IPS-18a (cell line): ENCODE data around the gene MEP1B.

ENCODE experiments used
- H3K27ac ChIP-seq: one replicate; pipeline ENCODE4 v1.5.1; 2013; ENCODE audit warnings: low read length
- H3K27me3 ChIP-seq: one replicate; pipeline ENCODE4 v1.6.1; 2013; ENCODE audit warnings: mild to moderate bottlenecking, low read length; ENCODE audit not compliant: control insufficient read depth, insufficient read depth
- H3K36me3 ChIP-seq: one replicate; pipeline ENCODE4 v1.6.1; 2013; ENCODE audit warnings: low read depth, low read length; ENCODE audit not compliant: control insufficient read depth
- H3K4me1 ChIP-seq: one replicate; pipeline ENCODE4 v1.6.1; 2013; ENCODE audit warnings: low read depth, low read length; ENCODE audit not compliant: control insufficient read depth
- H3K4me3 ChIP-seq: one replicate; pipeline ENCODE4 v1.5.1; 2013; ENCODE audit warnings: low read length
- H3K9ac ChIP-seq: one replicate; pipeline ENCODE4 v1.6.1; 2013; ENCODE audit warnings: mild to moderate bottlenecking, low read length, moderate library complexity
- H3K9me3 ChIP-seq: one replicate; pipeline ENCODE4 v1.6.1; 2013; ENCODE audit warnings: low read depth, low read length; ENCODE audit not compliant: control insufficient read depth

Gene MEP1B

GRCh38 chr18:32252141-32252860 lies 62.5 kb downstream of the MEP1B start:
- no peak overlapping the region for H3K9ac ChIP-seq

GRCh38 chr18:32255570-32255969 lies 65.7 kb downstream of the MEP1B start:
- H3K4me1 ChIP-seq, result peaks cover 4% of the 10 kb centered on the region
- H3K9ac ChIP-seq, result no peak overlapping the region
- H3K27ac ChIP-seq, result no peak overlapping the region
- H3K27me3 ChIP-seq, result no peaks in the 10 kb centered on the region
- H3K36me3 ChIP-seq, result no peaks in the 10 kb centered on the region
- no peaks in the 10 kb centered on the region for H3K9me3 ChIP-seq
- no peak overlapping the region for H3K4me3 ChIP-seq

More at GRCh38 chr18:32252141-32252860, 62.5 kb downstream of the MEP1B start:
- Histone ChIP-seq H3K9me3 (no peaks in the 10 kb centered on the region), H3K4me1 (peaks cover 4% of the 10 kb centered on the region), H3K36me3 (no peaks in the 10 kb centered on the region), H3K27ac (no peak overlapping the region), H3K4me3 (no peak overlapping the region), H3K27me3 (no peaks in the 10 kb centered on the region)

GRCh38 chr18:32257084-32257785 lies 67.4 kb downstream of the MEP1B start:
- no peak overlapping the region for H3K4me3 ChIP-seq
- H3K4me1 ChIP-seq, result no peaks in the 10 kb centered on the region
- H3K36me3 ChIP-seq, result no peaks in the 10 kb centered on the region
- no peak overlapping the region for H3K27ac ChIP-seq
- H3K9me3 ChIP-seq, result no peaks in the 10 kb centered on the region
- H3K27me3 ChIP-seq, result no peaks in the 10 kb centered on the region
- no peak overlapping the region for H3K9ac ChIP-seq

GRCh38 chr18:32258148-32258547 lies 68.3 kb downstream of the MEP1B start:
- H3K9me3 ChIP-seq, result no peaks in the 10 kb centered on the region
- no peaks in the 10 kb centered on the region for H3K4me1 ChIP-seq
- H3K36me3 ChIP-seq, result no peaks in the 10 kb centered on the region
- no peak overlapping the region for H3K27ac ChIP-seq
- H3K9ac ChIP-seq, result no peak overlapping the region
- H3K4me3 ChIP-seq, result no peak overlapping the region
- H3K27me3 ChIP-seq, result no peaks in the 10 kb centered on the region

GRCh38 chr18:32258558-32259204 lies 68.8 kb downstream of the MEP1B start:
- Histone ChIP-seq H3K4me1 (no peaks in the 10 kb centered on the region), H3K9ac (no peak overlapping the region), H3K4me3 (no peak overlapping the region), H3K27ac (no peak overlapping the region), H3K36me3 (no peaks in the 10 kb centered on the region), H3K9me3 (no peaks in the 10 kb centered on the region), H3K27me3 (no peaks in the 10 kb centered on the region)

GRCh38 chr18:32259553-32259952 lies 69.7 kb downstream of the MEP1B start:
- H3K4me1 ChIP-seq, result no peaks in the 10 kb centered on the region
- H3K9me3 ChIP-seq, result no peaks in the 10 kb centered on the region
- H3K27me3 ChIP-seq, result no peaks in the 10 kb centered on the region
- no peak overlapping the region for H3K4me3 ChIP-seq
- H3K36me3 ChIP-seq, result no peaks in the 10 kb centered on the region
- no peak overlapping the region for H3K9ac ChIP-seq
- no peak overlapping the region for H3K27ac ChIP-seq

- no peaks in the 10 kb centered on the region for H3K4me1 ChIP-seq
- H3K9me3 ChIP-seq, result no peaks in the 10 kb centered on the region
- H3K9ac ChIP-seq, result no peak overlapping the region
- H3K4me3 ChIP-seq, result no peak overlapping the region
- H3K27me3 ChIP-seq, result no peaks in the 10 kb centered on the region
- H3K36me3 ChIP-seq, result no peaks in the 10 kb centered on the region
- no peak overlapping the region for H3K27ac ChIP-seq
Measured at GRCh38 chr18:32261003-32261402, 71.2 kb downstream of the MEP1B start.

GRCh38 chr18:32262092-32262491 lies 72.3 kb downstream of the MEP1B start:
- Histone ChIP-seq H3K4me3 (no peak overlapping the region), H3K36me3 (no peaks in the 10 kb centered on the region), H3K27me3 (no peaks in the 10 kb centered on the region), H3K9ac (no peak overlapping the region), H3K4me1 (no peaks in the 10 kb centered on the region), H3K9me3 (no peaks in the 10 kb centered on the region), H3K27ac (no peak overlapping the region)

GRCh38 chr18:32264401-32264800 lies 74.6 kb downstream of the MEP1B start:
- Histone ChIP-seq H3K27ac (no peak overlapping the region), H3K4me1 (no peaks in the 10 kb centered on the region), H3K36me3 (no peaks in the 10 kb centered on the region), H3K27me3 (no peaks in the 10 kb centered on the region), H3K9me3 (no peaks in the 10 kb centered on the region), H3K4me3 (no peak overlapping the region), H3K9ac (no peak overlapping the region)

- Histone ChIP-seq H3K27ac (no peak overlapping the region), H3K9ac (no peak overlapping the region), H3K4me3 (no peak overlapping the region), H3K4me1 (no peaks in the 10 kb centered on the region), H3K36me3 (no peaks in the 10 kb centered on the region), H3K27me3 (no peaks in the 10 kb centered on the region), H3K9me3 (no peaks in the 10 kb centered on the region)
Measured at GRCh38 chr18:32267463-32267862, 77.6 kb downstream of the MEP1B start.
